HG03175 (cell line): ENCODE measurements around the gene DCTN3.

Experiments used
- ATAC-seq: cut with Tn5 transposase; IDR thresholded peaks from one replicate; pipeline ENCODE4 v1.9.1; 2021; ENCODE audit warnings: mild to moderate bottlenecking, moderate library complexity; ENCODE audit not compliant: unreplicated experiment

Gene DCTN3

GRCh38 chr9:34620061-34620994 is at the start of gene DCTN3:
DCTN3 (minus strand) TSS chr9:34620495; CDS start chr9:34620464, 31 bp downstream.
- ATAC-seq, result peak; percentile 99

GRCh38 chr9:34665381-34666250 is 45.3 kb upstream of the DCTN3 start:
- ATAC-seq, result peak; percentile 73

DNA sequence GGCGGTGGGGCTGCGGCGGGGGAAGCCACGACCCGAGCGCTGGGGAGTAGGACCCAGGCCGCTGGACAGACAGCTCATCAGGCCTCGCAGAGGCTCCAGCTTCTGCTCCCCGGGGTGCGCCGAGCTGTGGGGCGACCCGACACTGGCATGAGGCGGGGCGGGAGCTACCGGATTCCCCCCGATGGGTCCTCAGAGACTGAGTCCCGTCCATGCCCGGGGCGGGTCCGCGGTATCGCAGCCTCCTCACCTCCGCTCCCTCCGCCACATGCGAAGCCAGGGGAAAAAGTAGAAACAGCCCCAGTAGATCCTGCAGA is 44.7 kb upstream of the DCTN3 start:
- ATAC-seq, result peak; percentile 22

- ATAC-seq, result peak; percentile 65
These were observed 44.2 kb upstream of the DCTN3 start for GRCh38 chr9:34664281-34665066.

DNA sequence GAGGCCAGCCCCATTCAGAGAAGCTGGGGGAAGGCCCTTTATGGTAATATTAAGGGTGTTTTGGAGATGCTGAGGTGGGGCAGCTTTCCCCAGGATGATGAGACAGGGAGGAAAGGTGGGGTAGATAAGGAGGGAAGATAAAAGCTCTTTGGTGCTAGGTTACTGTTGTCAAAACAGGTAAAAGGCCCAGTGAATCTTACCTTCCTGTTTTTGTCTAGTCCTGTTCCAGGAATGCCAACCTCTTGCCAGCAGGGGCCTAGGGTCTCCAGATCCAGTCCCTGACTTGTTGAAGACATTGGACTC is 43.0 kb upstream of the DCTN3 start:
- no peak for ATAC-seq

DNA sequence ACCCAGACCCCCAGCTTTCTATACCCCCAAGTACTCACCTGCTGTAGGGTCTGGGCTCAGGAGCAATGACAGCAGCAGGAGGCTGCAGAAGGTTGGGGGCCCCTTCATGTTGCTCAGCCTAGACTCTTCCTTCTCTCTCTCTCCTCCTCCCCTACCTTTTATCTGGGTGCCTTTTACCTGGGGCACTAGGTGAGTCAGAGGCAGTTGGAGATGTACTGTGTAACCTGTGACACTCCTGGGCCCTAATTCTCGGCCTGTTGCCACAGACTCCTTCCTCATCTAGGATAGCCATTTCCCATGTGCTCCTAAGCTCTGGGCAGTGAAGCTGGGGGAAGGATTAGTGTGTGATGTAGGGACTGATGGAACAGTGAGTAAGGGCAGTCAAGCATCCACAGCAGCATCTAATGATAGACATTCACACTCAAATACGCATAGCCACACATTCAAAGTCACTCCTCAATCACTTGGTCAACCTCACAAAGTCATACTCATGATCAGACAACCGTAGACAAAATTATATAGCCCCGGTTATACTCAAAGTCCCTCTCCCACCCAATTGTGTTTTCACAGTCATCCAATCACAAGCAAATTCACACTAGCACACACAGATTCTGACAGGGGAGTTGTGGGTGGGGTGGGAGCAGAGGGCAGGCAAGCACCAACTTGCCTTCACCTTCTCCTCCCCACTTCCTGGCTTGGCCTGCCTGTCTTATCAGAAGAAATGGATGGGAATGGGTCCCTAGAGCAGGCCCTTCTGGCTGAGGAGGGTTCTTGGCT is 42.4 kb upstream of the DCTN3 start, which contains the start of gene CCL27:
CCL27 (minus strand) TSS at position 132 of the 777 bp plus-strand sequence; CDS start at position 108, 24 bp downstream.
- no peak for ATAC-seq

DNA sequence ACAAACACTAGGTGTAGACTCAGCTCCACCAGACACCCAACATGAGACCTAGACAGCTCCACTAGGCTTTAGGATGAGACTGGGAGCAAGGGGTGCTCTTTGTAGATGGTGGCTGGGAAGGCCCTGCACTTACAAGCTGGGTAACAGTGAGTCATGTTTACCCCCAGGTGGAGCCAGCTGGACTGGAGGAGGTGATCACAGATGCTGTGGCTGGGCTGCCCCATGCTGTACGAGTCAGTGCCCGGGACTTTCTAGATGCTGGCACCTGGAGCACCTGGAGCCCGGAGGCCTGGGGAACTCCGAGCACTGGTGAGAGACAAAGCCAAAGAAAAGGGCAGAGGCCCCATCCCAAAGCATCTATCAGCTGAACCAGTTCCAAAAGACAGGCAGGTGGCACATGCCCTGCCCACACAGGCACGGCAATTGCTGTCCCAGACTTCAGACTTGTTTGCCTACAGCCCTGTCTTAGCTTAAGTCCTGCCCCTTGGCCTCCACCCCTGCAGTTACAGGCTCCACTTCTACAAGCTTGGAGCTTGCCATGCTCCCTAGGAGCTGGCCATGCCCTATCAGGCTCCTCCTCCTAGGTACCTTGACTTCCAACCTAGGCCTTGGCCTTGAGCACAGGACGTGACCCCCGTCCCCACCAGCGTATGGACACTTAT is 39.4 kb upstream of the DCTN3 start:
- ATAC-seq, result no peak

GRCh38 chr9:34658461-34658860 is 38.2 kb upstream of the DCTN3 start:
- ATAC-seq, result no peak

- no peak for ATAC-seq
These were observed 36.7 kb upstream of the DCTN3 start for GRCh38 chr9:34656992-34657391.

- ATAC-seq, result no peak
These were observed 35.1 kb upstream of the DCTN3 start for GRCh38 chr9:34655394-34655793.

GRCh38 chr9:34654323-34655051 is 34.2 kb upstream of the DCTN3 start:
- no peak for ATAC-seq

- no peak for ATAC-seq
These were observed 33.1 kb upstream of the DCTN3 start for GRCh38 chr9:34653151-34654072.

GRCh38 chr9:34652602-34653000 is 32.3 kb upstream of the DCTN3 start:
- ATAC-seq, result no peak

- ATAC-seq, result no peak
These were observed 31.7 kb upstream of the DCTN3 start, which contains the start of gene IL11RA for GRCh38 chr9:34651876-34652601. IL11RA (plus strand) TSS chr9:34652185; CDS start chr9:34655218, 3,033 bp downstream.

DNA sequence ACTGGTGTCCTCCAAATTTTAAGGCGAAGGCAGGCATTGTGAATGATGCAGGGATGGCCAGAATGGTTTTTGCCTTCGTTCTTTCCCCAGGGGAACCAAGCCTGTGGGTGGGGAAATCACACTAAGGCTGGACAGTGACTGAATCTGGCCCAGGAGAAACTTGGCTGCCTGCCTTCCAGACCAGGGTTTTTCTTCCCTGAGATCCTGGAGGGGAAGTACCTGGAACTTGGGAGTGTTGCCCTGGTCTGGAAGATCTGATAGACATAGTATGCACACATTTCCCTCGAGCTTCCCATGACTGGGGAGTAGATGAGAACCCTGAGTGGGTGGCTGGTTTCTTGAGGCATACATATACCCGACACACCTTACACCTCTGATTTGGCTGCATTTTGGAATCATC is 31.0 kb upstream of the DCTN3 start:
- no peak for ATAC-seq

GRCh38 chr9:34650816-34651215 is 30.5 kb upstream of the DCTN3 start:
- ATAC-seq, result no peak

DNA sequence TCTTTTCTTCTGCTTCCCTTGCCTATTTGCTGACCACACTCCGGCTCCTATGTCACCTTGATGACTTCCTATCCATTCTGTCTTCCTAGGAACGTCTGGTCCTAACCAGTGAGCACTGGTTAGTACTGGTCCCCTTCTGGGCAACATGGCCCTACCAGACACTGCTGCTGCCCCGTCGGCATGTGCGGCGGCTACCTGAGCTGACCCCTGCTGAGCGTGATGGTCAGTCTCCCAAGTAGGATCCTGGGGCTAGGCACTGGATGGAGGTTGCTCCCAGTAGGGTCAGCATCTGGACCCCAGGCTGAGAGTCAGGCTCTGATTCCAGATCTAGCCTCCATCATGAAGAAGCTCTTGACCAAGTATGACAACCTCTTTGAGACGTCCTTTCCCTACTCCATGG is 28.4 kb upstream of the DCTN3 start:
- ATAC-seq, result no peak
